Measurements from ENCODE around the gene ELK1.

DNA sequence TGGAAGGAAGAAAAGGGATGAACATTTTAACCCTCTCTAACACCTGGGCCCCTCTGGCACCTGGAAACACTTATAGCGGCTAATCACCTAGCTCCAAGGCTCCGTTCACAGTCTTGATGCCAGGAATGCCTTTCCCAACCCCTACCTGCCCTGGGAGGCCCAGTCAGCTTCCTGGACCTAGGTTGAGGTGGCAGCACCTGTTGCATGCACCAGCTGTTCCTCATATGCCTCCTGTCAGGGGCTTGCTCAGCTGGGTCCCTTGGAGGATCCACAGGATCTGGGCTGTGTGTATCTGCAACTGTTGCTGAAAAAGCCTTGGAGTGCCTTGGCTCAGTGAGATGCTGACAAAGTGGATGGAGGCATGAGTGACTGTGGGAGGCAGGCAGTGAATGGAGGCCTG is 25.0 kb downstream of the ELK1 start:
- TF ChIP-seq, protein P1, sequence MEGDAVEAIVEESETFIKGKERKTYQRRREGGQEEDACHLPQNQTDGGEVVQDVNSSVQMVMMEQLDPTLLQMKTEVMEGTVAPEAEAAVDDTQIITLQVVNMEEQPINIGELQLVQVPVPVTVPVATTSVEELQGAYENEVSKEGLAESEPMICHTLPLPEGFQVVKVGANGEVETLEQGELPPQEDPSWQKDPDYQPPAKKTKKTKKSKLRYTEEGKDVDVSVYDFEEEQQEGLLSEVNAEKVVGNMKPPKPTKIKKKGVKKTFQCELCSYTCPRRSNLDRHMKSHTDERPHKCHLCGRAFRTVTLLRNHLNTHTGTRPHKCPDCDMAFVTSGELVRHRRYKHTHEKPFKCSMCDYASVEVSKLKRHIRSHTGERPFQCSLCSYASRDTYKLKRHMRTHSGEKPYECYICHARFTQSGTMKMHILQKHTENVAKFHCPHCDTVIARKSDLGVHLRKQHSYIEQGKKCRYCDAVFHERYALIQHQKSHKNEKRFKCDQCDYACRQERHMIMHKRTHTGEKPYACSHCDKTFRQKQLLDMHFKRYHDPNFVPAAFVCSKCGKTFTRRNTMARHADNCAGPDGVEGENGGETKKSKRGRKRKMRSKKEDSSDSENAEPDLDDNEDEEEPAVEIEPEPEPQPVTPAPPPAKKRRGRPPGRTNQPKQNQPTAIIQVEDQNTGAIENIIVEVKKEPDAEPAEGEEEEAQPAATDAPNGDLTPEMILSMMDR (IDR thresholded peaks at IDR 0.05; ENCODE audit: insufficient read depth, low read length, poor library complexity, severe bottlenecking): no peak
- no peak for TF ChIP-seq EZH2phosphoT487 (conservative IDR thresholded peaks at IDR 0.05; ENCODE audit: low read length)
